ENCODE measurements around the gene PRSS53. TPM values are rescaled to one million over a fixed set of nuclear protein-coding genes. Genes with fewer than 3 reads are reported as not detected.
A peak's percentile ranks its signal among the peaks of the same experiment; 100 is the strongest.

PRSS53 gene
- total RNA-seq, 2 experiments from 2014 or later = 3.4 to 5.3 TPM

DNA sequence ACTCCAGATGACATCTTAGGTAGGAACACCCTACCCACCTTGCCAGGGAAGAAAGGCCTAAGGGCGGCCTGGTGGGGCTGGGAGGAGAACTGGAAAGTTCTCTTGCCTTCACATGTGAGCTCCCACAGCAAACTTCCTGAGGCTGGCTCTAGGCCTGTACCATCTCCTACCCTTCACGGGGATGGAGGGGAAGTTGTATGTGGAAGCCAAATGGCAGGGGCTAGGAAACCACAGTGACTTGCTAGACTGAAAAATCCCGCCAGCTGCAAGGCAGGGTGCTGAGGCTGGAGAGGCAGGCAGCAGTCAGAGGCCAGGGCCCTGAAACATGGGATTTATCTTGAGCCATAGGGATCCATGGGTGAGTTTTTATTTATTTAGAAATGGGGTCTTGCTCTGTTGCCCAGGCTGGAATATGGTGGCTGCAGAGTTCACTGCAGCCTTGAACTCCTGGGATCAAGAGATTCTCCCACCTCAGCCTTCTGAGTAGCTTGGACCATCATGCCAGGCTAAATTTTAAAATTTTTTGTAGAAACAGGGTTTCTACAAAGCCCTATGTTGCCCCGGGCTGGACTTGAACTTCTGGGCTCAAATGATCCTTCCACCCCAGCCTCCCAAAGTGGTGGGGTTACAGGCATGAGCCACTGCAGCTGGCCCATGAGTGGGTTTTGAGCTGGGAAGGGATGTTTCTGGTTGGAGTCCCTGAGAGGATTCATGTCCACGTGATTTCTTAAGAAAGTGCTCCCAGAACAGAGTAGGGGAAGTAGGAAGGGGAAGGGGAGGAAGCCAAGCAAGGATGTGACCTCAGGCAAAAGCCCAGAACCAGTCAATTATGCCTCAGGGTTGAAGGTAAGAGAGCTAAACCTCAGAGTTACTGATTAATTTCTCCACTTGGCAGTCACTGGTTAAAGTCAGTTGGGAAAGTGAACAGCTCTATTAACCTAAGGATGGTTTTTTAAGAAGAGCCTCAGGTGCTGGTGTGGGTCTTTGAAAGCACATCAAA is 24.7 kb upstream of the PRSS53 start:
- no peaks in the 10 kb centered on the region for H3K9me3 Mint-ChIP-seq
- H3K27ac Mint-ChIP-seq = peak overlapping the region; percentile 11
- peaks cover 18% of the 10 kb centered on the region for H3K4me1 Mint-ChIP-seq (ENCODE audit: low read depth)
- no peak for DNase-seq
- intact Hi-C loops (cut with micrococcal nuclease) = no loop called here
- H3K36me3 Mint-ChIP-seq = peaks cover 12% of the 10 kb centered on the region
- no peak overlapping the region for H3K4me3 Mint-ChIP-seq
- H3K27me3 Mint-ChIP-seq = no peaks in the 10 kb centered on the region
- ChIA-PET POLR2A (no interaction called here), CTCF (interaction anchor here (0.9 to 1.2 kb wide), 2 partner anchors 28 to 29 kb away, joined by 4 to 5 read pairs; no protein-coding TSS in a partner anchor)

DNA sequence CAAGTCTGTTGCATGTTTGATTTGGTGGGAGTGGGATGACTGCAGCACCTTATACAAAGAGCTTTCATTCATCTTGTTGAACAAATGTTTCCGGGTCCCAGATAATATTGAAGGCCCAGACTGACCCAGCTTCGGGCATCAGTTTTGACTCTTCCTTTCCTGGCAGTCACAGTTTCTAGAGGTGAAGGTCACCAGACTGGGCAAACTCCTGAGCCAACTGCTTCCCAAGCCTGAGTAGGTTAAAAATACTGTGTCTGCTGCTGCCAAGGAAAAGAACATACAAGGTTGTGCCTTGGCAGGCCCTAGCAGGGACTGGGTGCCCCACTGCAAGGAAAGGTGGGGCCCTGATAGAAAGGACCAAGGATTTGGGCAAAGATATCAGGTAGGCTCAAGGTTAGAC is 24.0 kb upstream of the PRSS53 start:
- Mint-ChIP-seq H3K36me3 (peaks cover 12% of the 10 kb centered on the region), H3K4me1 (ENCODE audit: low read depth) (peaks cover 16% of the 10 kb centered on the region), H3K4me3 (no peak overlapping the region), H3K27me3 (no peaks in the 10 kb centered on the region), H3K9me3 (no peaks in the 10 kb centered on the region), H3K27ac (no peak overlapping the region)
- DNase-seq = no peak
- ChIA-PET POLR2A (no interaction called here), CTCF (interaction anchor here (1.2 kb wide), 1 partner anchor 30 kb away, joined by 5 read pairs; no protein-coding TSS in a partner anchor)
- intact Hi-C loops (cut with micrococcal nuclease) = no loop called here

DNA sequence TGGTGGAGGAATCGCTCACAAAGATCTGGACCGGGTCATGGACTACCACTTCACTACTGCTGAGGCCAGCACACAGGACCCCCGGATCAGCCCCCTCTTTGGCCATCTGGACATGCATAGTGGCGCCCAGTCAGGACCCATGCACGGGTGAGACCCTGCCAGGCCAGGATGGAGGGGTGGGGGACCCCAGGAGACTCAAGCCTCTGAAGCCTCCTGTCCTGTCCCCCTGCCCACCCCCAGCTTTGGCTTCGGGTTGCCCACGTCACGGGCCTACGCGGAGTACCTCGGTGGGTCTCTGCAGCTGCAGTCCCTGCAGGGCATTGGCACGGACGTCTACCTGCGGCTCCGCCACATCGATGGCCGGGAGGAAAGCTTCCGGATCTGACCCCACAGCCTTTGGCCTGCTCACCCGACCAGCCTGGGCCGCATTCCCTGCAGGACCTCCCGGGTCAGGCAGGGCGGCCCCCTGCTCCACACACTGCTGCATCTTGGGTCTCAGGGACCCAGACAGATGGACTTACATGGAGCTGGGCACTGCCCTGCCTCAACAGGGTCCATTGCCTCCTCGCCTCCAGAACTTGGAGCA is 23.2 kb upstream of the PRSS53 start:
- POLR2A ChIA-PET = no interaction called here
- Mint-ChIP-seq H3K27ac (no peak overlapping the region), H3K4me1 (ENCODE audit: low read depth) (peaks cover 23% of the 10 kb centered on the region), H3K36me3 (peaks cover 12% of the 10 kb centered on the region), H3K9me3 (no peaks in the 10 kb centered on the region), H3K4me3 (no peak overlapping the region), H3K27me3 (no peaks in the 10 kb centered on the region)
- CTCF ChIA-PET = interaction anchor here (1.2 kb wide), 1 partner anchor 30 kb away, joined by 5 read pairs; no protein-coding TSS in a partner anchor
- intact Hi-C loops (cut with micrococcal nuclease) = no loop called here
- DNase-seq = no peak

DNA sequence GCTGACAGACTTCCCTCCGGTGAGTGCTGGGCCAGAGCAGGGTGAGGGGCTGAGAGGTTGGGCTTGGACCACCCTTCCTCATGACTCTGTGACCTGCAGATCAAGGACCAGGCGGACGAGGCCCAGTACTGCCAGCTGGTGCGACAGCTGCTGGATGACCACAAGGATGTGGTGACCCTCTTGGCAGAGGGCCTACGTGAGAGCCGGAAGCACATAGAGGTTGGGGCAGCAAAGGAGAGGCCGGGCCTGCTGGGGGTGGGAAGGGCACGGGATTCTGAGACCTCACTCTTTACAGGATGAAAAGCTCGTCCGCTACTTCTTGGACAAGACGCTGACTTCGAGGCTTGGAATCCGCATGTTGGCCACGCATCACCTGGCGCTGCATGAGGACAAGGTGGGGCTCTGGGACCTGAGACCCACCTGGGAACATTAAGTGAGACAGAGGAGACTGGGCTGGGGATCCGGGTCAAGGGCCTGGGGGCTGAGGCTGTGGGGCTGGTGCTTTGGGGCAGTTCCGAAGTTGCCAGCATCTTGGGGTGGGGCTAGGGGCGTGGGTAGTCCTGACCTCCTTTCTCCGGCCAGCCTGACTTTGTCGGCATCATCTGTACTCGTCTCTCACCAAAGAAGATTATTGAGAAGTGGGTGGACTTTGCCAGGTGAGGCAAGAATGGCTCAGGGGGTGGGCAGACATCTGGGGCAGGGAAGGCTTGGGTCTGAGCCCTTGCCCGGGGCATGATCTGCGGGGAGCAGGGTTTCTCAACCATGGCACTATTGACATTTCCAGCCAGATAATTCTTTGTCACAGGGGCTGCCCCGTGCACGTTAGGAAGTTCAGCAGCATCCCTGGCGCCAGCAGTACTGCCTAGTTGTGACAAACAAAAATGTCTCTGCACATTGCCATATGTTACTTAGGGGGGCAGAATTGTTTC is 21.6 kb upstream of the PRSS53 start:
- Mint-ChIP-seq H3K27ac (no peak overlapping the region), H3K9me3 (no peaks in the 10 kb centered on the region), H3K4me1 (ENCODE audit: low read depth) (peaks cover 23% of the 10 kb centered on the region), H3K36me3 (peaks cover 12% of the 10 kb centered on the region), H3K4me3 (no peak overlapping the region), H3K27me3 (no peaks in the 10 kb centered on the region)
- POLR2A ChIA-PET = no interaction called here
- CTCF ChIA-PET = interaction anchor here (1.2 kb wide), 1 partner anchor 32 kb away, joined by 3 read pairs; no protein-coding TSS in a partner anchor
- intact Hi-C loops (cut with micrococcal nuclease) = no loop called here
- no peak for DNase-seq

DNA sequence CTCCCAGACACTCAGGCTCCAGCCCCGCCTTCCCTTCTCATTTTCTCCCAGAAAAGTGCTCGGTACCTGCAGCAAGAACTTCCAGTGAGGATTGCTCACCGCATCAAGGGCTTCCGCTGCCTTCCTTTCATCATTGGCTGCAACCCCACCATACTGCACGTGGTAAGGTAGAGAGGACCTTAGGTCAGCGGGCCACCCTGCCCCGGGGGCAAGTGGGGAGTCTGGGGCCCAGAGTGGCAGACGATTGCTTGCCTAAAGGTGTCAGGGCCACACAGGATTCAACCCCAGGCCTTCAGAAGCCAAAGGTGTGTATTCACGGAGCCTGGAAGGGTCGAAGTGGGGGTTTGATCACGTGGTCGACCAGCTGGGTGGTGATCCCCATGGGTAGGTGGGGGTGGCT is 20.9 kb upstream of the PRSS53 start:
- intact Hi-C loops (cut with micrococcal nuclease) = loop anchor here (2.0 to 5.0 kb wide), 2 partner anchors 15 to 77 kb away; partner anchors contain the start of genes STX4 and VKORC1
- no peak for DNase-seq
- peak overlapping the region; percentile 70 for H3K4me3 Mint-ChIP-seq
- CTCF ChIA-PET = interaction anchor here (1.2 kb wide), 2 partner anchors 33 to 125 kb away, joined by 3 read pairs; partner anchors contain the start of gene HSD3B7
- H3K27ac Mint-ChIP-seq = no peak overlapping the region
- H3K9me3 Mint-ChIP-seq = no peaks in the 10 kb centered on the region
- peaks cover 23% of the 10 kb centered on the region for H3K4me1 Mint-ChIP-seq (ENCODE audit: low read depth)
- no peaks in the 10 kb centered on the region for H3K27me3 Mint-ChIP-seq
- H3K36me3 Mint-ChIP-seq = peaks cover 12% of the 10 kb centered on the region
- POLR2A ChIA-PET = no interaction called here

DNA sequence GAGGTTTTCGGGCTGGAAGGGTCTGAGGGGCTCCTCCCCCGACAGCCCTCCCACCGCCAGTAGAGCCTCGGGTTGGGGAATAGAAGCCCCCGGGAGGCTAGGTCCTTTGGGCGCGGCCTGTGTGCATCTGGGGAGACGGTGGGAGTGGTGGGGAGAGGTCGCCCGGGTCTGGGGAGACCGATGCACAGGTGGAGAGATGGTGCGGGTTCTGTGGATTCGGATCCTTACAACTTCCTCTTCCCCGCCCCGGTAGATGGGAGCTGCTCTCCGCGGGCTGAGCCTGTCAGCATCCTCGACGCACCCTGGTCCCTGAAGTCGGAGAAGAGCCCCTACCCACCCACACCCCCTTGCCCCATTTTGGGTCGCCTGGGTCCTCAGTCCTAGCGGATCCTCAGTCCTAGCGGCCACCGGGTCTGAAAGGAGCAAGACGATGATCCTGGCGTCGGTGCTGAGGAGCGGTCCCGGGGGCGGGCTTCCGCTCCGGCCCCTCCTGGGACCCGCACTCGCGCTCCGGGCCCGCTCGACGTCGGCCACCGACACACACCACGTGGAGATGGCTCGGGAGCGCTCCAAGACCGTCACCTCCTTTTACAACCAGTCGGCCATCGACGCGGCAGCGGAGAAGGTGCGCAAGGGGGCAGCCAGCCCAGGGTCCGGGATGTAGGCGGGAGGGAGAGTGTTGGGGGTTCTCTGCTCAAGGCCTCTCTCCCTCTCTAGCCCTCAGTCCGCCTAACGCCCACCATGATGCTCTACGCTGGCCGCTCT is 20.2 kb upstream of the PRSS53 start:
- DNase-seq = no peak
- no peak overlapping the region for H3K27ac Mint-ChIP-seq
- H3K4me1 Mint-ChIP-seq (ENCODE audit: low read depth) = peaks cover 23% of the 10 kb centered on the region
- H3K4me3 Mint-ChIP-seq = peak overlapping the region; percentile 76
- intact Hi-C loops (cut with micrococcal nuclease) = loop anchor here (2.0 to 5.0 kb wide), 2 partner anchors 14 to 77 kb away; partner anchors contain the start of genes STX4 and VKORC1
- H3K27me3 Mint-ChIP-seq = no peaks in the 10 kb centered on the region
- CTCF ChIA-PET = interaction anchor here (1.2 kb wide), 1 partner anchor 124 kb away, joined by 3 read pairs; the partner anchor contains the start of gene HSD3B7
- H3K36me3 Mint-ChIP-seq = peaks cover 12% of the 10 kb centered on the region
- H3K9me3 Mint-ChIP-seq = no peaks in the 10 kb centered on the region
- POLR2A ChIA-PET = interaction anchor here (2.7 kb wide), 1 partner anchor 8 kb away, joined by 9 read pairs; the partner anchor contains the start of gene KAT8

DNA sequence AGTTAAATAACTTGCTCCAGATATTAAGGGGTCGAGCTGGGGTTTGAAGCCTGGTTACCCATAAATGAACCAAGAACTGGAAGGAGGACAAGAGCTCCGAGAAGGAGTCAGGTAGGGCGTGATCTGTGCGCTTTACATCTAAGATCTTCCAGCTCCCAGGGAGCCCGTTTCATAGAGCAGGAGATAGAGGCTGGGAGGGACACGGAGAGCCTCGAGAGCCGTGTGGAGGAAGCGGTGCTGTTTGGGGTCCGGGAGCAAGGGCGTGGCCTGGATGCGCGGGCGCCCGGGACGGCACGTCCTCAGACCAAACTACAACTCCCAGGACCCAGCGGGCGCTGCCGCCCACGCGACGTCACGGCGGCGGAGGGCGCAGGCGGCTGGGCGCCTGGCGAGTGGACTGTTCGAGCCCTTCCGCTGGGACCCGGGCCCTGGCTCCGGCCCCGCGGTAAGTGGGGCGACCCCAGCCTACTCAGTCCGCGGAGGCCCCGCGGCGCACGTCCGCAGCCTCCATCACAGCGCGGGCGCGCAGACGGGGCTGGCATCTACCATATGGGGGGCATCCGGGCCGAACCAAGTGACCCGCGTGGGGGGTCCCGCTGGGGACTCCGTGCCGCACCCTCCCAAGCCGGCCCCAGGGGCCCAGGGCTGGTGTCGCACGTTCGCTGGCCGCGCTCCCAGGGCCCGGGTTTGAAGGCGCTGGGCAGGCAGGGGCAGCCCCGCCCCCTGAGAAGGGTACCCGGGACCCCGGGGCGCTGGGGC is 19.5 kb upstream of the PRSS53 start, which contains the start of gene BCKDK:
Gene BCKDK (plus strand): TSS at position 352 of the 759 bp plus-strand sequence. CDS start 838 bp downstream, outside the sequence.
- ChIA-PET CTCF (interaction anchor here (1.0 to 1.9 kb wide), 3 partner anchors 9 to 123 kb away, joined by 3 to 6 read pairs (median 4); partner anchors contain the start of genes HSD3B7 and KAT8), POLR2A (interaction anchor here (1.3 to 2.7 kb wide), 3 partner anchors 9 to 72 kb away, joined by 3 to 9 read pairs (median 5); partner anchors contain the start of genes FUS and KAT8)
- intact Hi-C loops (cut with micrococcal nuclease) = loop anchor here (2.0 to 5.0 kb wide), 2 partner anchors 13 to 76 kb away; partner anchors contain the start of genes STX4 and VKORC1
- Mint-ChIP-seq H3K27me3 (no peaks in the 10 kb centered on the region), H3K36me3 (peaks cover 12% of the 10 kb centered on the region), H3K4me1 (ENCODE audit: low read depth) (peaks cover 18% of the 10 kb centered on the region), H3K9me3 (no peaks in the 10 kb centered on the region), H3K27ac (peak within 1 kb of the TSS; percentile 90), H3K4me3 (peak within 1 kb of the TSS; percentile 80)
- DNase-seq = peak; percentile 84

DNA sequence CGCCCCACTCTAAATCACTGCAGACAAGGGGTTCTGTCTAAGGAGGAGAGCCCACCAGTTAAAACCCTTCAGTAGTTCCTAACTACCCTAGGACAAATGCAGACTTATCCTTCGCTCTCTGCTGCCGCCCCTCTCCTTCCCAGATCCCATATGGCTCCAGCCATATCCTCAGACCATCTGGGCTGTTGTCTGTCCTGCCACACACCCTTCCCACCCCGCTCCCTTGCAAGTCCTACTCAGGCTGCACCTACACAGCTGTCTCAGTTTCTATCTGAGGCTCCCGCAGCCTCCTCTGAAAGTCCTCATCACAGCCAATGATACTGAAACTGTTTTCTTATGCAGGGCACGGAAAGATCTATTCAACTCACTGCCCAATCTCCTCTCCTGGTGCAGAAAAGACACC is 18.7 kb upstream of the PRSS53 start:
- Mint-ChIP-seq H3K4me1 (ENCODE audit: low read depth) (peaks cover 18% of the 10 kb centered on the region), H3K27me3 (no peaks in the 10 kb centered on the region), H3K4me3 (peak overlapping the region; percentile 80), H3K36me3 (peaks cover 12% of the 10 kb centered on the region), H3K9me3 (no peaks in the 10 kb centered on the region), H3K27ac (peak overlapping the region; percentile 90)
- DNase-seq = peak; percentile 76
- CTCF ChIA-PET = interaction anchor here (1.0 to 1.9 kb wide), 3 partner anchors 10 to 353 kb away, joined by 3 to 6 read pairs (median 4); partner anchors contain the start of gene KAT8
- POLR2A ChIA-PET = interaction anchor here (1.3 to 2.7 kb wide), 3 partner anchors 10 to 72 kb away, joined by 3 to 9 read pairs (median 5); partner anchors contain the start of genes FUS and KAT8
- intact Hi-C loops (cut with micrococcal nuclease) = loop anchor here (2.0 to 5.0 kb wide), 2 partner anchors 35 to 75 kb away; partner anchors contain the start of gene STX4

DNA sequence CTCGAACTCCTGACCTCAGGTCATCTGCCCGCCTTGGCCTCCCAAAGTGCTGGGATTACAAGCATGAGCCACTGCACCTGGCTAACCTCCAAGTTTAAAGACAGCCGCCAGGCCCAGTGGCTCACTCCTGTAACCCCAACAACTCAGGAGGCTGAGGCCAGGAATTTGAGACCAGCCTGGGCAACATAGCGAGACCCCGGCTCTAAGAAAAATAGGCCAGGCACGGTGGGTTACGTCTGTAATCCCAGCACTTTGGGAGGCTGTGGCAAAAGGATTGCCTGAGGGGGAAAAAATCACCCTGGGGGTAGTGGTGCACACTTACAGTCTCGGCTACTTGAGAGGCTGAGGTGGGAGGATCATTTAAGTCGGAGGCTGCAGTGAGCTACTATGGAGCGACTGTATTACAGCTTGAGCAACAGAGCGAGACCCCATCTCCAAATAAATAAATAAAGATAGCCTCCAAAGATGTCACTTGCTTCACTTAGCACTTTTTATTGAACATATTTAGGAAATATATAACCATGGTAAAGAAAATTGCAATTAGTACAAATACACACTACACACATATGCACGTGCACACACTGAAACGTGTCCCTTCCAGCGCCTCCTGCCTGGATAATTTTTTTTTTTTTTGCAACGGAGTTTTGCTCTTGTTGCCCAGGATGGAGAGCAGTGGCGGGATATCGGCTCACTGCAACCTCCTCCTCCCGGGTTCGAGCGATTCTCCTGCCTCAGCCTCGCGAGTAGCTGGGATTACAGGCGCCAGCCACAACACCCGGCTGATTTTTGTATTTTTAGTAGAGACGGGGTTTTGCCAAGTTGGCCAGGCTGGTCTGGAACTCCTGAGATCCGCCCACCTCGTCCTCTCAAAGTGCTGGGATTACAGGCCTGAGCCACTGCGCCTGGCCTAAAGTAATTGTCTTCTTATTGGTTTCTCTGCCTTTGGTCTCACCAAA is 18.0 kb upstream of the PRSS53 start:
- ChIA-PET CTCF (interaction anchor here (1.0 to 1.9 kb wide), 2 partner anchors 11 to 353 kb away, joined by 3 to 6 read pairs; partner anchors contain the start of gene KAT8), POLR2A (interaction anchor here (1.3 to 2.7 kb wide), 3 partner anchors 11 to 73 kb away, joined by 3 to 9 read pairs (median 5); partner anchors contain the start of genes FUS and KAT8)
- no peaks in the 10 kb centered on the region for H3K9me3 Mint-ChIP-seq
- peak overlapping the region; percentile 90 for H3K27ac Mint-ChIP-seq
- peaks cover 18% of the 10 kb centered on the region for H3K4me1 Mint-ChIP-seq (ENCODE audit: low read depth)
- intact Hi-C loops (cut with micrococcal nuclease) = loop anchor here (2.0 to 5.0 kb wide), 2 partner anchors 36 to 74 kb away; partner anchors contain the start of gene STX4
- H3K4me3 Mint-ChIP-seq = peak overlapping the region; percentile 80
- H3K27me3 Mint-ChIP-seq = no peaks in the 10 kb centered on the region
- DNase-seq = no peak
- peaks cover 10% of the 10 kb centered on the region for H3K36me3 Mint-ChIP-seq
